PC-9 (cell line): ENCODE data around the gene KCNC1. TPM values are rescaled to one million over a fixed set of nuclear protein-coding genes. Genes with fewer than 3 reads are reported as not detected.

Source experiments
- BruUV-seq: library from RNA; stranded (reverse); fragments of 400-500 nt; replicated peaks from 2 replicates; lab custom pipeline; 2021; lab: Mats Ljungman, UMichigan
- CTCF ChIA-PET: fragments of 300-600 bp; sonication (Branson Sonifier 250); formaldehyde crosslinking; loops from one replicate; lab custom pipeline; 2022; ENCODE audit warnings: antibody characterized with exemption; lab: Charles Lee
- POLR2A ChIA-PET: fragments of 300-600 bp; sonication (Branson Sonifier 250); formaldehyde crosslinking; loops from one replicate; lab custom pipeline; 2022; ENCODE audit warnings: antibody characterized with exemption; ENCODE audit not compliant: unreplicated experiment; lab: Charles Lee
- DNase-seq, 2 experiments: peaks; one replicate each; pipeline versions ENCODE4 v3.0.0 to v3.0.0-alpha.2; 2015 to 2022; ENCODE audit warnings: mixed read lengths in 1 of 2
- H2AFZ ChIP-seq: fragments of 200-600 bp; sonication (generic); 2 replicates; pipeline ENCODE4 v1.8.1; 2017; ENCODE audit warnings: antibody characterized with exemption
- H3F3A ChIP-seq: fragments of 200-600 bp; sonication (generic); 2 replicates; pipeline ENCODE4 v1.8.1; 2017; ENCODE audit warnings: antibody characterized with exemption, mild to moderate bottlenecking, low read depth; ENCODE audit not compliant: insufficient read depth
- H3K27ac ChIP-seq: fragments of 200-600 bp; sonication (generic); 2 replicates; pipeline ENCODE4 v1.6.1; 2016; ENCODE audit warnings: mixed run types
- H3K27me3 ChIP-seq: fragments of 200-600 bp; sonication (generic); 2 replicates; pipeline ENCODE4 v1.6.1; 2016; ENCODE audit warnings: low read depth, mixed run types; ENCODE audit not compliant: insufficient read depth
- H3K36me3 ChIP-seq: fragments of 200-600 bp; sonication (generic); 2 replicates; pipeline ENCODE4 v1.6.1; 2016; ENCODE audit warnings: low read depth, mixed run types
- H3K4me1 ChIP-seq: fragments of 200-600 bp; sonication (generic); replicated peaks from 2 replicates; pipeline ENCODE4 v1.6.1; 2016; ENCODE audit warnings: mixed run types; ENCODE audit not compliant: insufficient read depth
- H3K4me2 ChIP-seq: fragments of 200-600 bp; sonication (generic); 2 replicates; pipeline ENCODE4 v1.6.1; 2017; ENCODE audit warnings: mixed run types
- H3K4me3 ChIP-seq: fragments of 200-600 bp; sonication (generic); 2 replicates; pipeline ENCODE4 v1.6.1; 2016; ENCODE audit warnings: mixed run types
- H3K79me2 ChIP-seq: fragments of 200-600 bp; sonication (generic); 2 replicates; pipeline ENCODE4 v1.6.1; 2017; ENCODE audit warnings: low read depth, mixed run types
- H3K9me2 ChIP-seq: fragments of 200-600 bp; sonication (generic); 2 replicates; pipeline ENCODE4 v1.8.1; 2017; ENCODE audit warnings: mild to moderate bottlenecking; ENCODE audit not compliant: insufficient read depth
- H3K9me3 ChIP-seq: fragments of 200-600 bp; sonication (generic); 2 replicates; pipeline ENCODE4 v1.8.1; 2016; ENCODE audit warnings: low read depth; ENCODE audit not compliant: insufficient read depth
- H4K20me1 ChIP-seq: fragments of 200-600 bp; sonication (generic); 2 replicates; pipeline ENCODE4 v1.8.1; 2017; ENCODE audit not compliant: insufficient read depth
- EZH2 ChIP-seq: fragments of 200-600 bp; sonication (generic); IDR thresholded peaks from 2 replicates; pipeline ENCODE4 v1.8.0; 2017; ENCODE audit warnings: antibody characterized with exemption, low read depth
- intact Hi-C: fragments of 100-400 bp; cut with micrococcal nuclease; formaldehyde crosslinking; loops from one replicate; pipeline ENCODE4 v1.10.0; 2022; ENCODE audit not compliant: unreplicated experiment
- total RNA-seq: library from RNA; stranded (reverse); gene quantifications from 2 replicates; pipeline ENCODE4 v1.2.3, GENCODE V29; 2021
- TF ChIP-seq, protein P1 (sequence below): fragments of 200-600 bp; sonication (generic); conservative IDR thresholded peaks from 2 replicates; pipeline ENCODE4 v1.6.1; 2017; ENCODE audit warnings: mixed run types, antibody characterized with exemption, mild to moderate bottlenecking, moderate library complexity

The KCNC1 gene
- total RNA-seq, 1 experiment from 2014 or later, result not detected

DNA sequence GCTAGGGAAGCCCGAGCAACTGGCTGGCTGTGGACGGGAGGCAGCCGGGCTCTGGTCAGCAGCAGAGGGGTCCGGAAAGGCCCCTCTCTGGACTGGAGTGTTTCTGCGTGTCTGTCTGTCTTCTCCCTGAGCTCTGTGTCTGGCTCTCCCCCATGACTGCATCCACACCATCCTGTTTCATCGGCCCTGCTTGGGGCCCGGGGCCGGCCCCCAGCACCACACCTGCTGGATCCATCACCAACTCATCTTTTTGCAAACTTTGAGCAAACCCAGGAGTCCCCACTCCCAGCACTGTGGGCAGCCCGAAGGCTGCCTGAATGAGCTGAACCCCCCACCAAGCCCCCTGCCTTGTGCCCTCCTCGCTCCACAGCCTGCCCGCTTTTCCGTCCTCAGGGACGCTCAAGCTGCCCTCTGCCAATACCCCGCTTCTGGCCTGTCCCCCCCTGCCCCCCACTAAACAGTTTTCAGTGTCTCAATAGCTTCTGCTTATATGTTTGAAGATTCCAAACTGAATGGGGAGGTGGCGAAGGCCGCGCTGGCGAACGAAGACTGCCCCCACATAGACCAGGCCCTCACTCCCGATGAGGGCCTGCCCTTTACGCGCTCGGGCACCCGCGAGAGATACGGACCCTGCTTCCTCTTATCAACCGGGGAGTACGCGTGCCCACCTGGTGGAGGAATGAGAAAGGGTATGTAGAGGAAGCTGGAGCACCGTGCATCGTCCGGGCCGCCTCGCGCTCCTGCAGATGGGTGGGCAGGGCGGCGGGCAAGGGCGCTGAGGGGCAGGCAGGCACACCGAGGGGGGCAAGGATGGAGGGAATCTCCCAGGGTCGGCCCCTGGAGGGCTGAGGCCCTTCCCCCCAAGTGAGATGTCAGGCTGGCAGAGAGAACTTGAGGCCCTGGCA lies 44.6 kb downstream of the KCNC1 start:
- ChIA-PET CTCF (no interaction called here), POLR2A (no interaction called here)
- H3K4me1 ChIP-seq, result no peaks in the 10 kb centered on the region
- H3K4me2 ChIP-seq, result no peak overlapping the region
- no peaks in the 10 kb centered on the region for H3K79me2 ChIP-seq
- H3K27ac ChIP-seq, result no peak overlapping the region
- no peaks in the 10 kb centered on the region for H4K20me1 ChIP-seq
- no TSS peak for BruUV-seq
- H3K9me2 ChIP-seq, result no peaks in the 10 kb centered on the region
- H2AFZ ChIP-seq, result no peak overlapping the region
- peaks cover 15% of the 10 kb centered on the region; the same call in 1 of the 2 replicates for H3K27me3 ChIP-seq
- H3K9me3 ChIP-seq, result no peaks in the 10 kb centered on the region
- no peaks in the 10 kb centered on the region for H3F3A ChIP-seq
- no peaks in the 10 kb centered on the region for H3K36me3 ChIP-seq
- H3K4me3 ChIP-seq, result no peak overlapping the region
- intact Hi-C loops, result no loop called here
- no peak for DNase-seq
- TF ChIP-seq, protein P1, sequence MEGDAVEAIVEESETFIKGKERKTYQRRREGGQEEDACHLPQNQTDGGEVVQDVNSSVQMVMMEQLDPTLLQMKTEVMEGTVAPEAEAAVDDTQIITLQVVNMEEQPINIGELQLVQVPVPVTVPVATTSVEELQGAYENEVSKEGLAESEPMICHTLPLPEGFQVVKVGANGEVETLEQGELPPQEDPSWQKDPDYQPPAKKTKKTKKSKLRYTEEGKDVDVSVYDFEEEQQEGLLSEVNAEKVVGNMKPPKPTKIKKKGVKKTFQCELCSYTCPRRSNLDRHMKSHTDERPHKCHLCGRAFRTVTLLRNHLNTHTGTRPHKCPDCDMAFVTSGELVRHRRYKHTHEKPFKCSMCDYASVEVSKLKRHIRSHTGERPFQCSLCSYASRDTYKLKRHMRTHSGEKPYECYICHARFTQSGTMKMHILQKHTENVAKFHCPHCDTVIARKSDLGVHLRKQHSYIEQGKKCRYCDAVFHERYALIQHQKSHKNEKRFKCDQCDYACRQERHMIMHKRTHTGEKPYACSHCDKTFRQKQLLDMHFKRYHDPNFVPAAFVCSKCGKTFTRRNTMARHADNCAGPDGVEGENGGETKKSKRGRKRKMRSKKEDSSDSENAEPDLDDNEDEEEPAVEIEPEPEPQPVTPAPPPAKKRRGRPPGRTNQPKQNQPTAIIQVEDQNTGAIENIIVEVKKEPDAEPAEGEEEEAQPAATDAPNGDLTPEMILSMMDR, result no peak
- no peak for TF ChIP-seq EZH2

DNA sequence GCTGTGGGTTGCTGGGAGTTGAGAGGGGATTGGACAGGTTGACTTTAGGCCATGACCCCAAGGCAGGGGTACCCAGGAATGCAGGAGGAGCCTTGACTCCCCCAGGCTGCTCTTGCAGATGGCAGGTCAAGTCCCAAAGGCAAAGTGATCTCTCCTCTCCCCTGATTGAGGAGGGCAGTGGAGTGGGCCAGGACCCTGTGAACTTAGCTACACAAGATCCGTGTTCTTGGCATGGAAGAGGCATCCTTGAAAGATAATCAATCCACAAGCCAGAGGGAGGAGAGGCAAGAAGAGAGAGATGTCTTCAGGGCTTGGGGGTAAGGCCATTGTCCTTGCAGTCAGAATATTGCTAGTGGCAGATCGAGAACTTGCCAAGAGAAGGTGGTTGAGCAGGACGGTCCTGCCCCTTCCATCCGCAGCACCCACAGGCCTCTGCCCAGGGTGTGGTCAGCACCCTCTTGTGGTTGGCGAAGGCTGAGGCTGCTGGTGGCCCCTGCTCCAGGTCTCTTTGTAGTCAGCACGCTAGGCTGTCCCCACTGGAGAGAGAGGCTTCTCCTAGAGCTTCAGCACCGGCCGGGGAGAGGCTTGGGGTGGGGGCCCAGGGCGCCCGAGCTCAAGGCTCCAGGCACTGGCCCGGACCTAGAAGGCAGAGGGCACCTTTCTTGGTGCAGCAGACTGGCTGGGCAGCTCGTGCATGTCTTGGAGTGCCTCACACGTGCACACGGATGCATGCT lies 45.4 kb downstream of the KCNC1 start:
- intact Hi-C loops, result no loop called here
- Histone ChIP-seq H3K9me2 (no peaks in the 10 kb centered on the region), H3K79me2 (no peaks in the 10 kb centered on the region), H3K36me3 (no peaks in the 10 kb centered on the region), H3K9me3 (no peaks in the 10 kb centered on the region), H3K27ac (no peak overlapping the region), H3K4me3 (no peak overlapping the region), H3K27me3 (0 out of 2 replicates have a peak, but pooled peaks cover 11% of the 10 kb centered on the region), H2AFZ (no peak overlapping the region), H4K20me1 (no peaks in the 10 kb centered on the region), H3K4me2 (no peak overlapping the region), H3K4me1 (no peaks in the 10 kb centered on the region), H3F3A (no peaks in the 10 kb centered on the region)
- no peak for DNase-seq
- BruUV-seq, result no TSS peak
- CTCF ChIA-PET, result no interaction called here
- POLR2A ChIA-PET, result no interaction called here
- TF ChIP-seq, protein P1, result no peak
- no peak for TF ChIP-seq EZH2

DNA sequence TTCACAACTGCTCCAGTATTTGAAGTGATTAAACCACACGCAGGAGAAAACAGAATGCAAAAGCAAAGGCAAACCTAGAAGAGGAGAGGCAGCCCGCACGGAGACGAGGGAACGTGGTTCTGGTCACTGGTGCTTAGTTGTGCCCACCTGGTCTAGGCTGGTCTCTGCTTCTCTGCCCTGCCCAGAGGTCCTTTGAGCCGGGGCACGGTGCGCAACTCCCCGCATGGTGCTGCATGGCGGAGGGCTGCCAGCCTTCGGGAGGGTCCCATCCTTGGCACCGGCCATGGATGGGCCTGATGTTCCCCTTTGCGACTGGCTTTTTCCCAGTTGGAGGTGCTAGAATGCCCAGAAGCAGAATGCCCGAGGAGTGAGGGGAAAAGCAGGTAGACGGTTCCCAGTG lies 46.1 kb downstream of the KCNC1 start:
- H2AFZ ChIP-seq, result no peak overlapping the region
- no peaks in the 10 kb centered on the region for H3K9me3 ChIP-seq
- no peak overlapping the region for H3K4me3 ChIP-seq
- DNase-seq, result no peak
- no peaks in the 10 kb centered on the region for H3K4me1 ChIP-seq
- H3K27ac ChIP-seq, result no peak overlapping the region
- no TSS peak for BruUV-seq
- H3K9me2 ChIP-seq, result no peaks in the 10 kb centered on the region
- no peaks in the 10 kb centered on the region for H3K79me2 ChIP-seq
- no peaks in the 10 kb centered on the region for H3F3A ChIP-seq
- H4K20me1 ChIP-seq, result no peaks in the 10 kb centered on the region
- TF ChIP-seq, protein P1, result no peak
- TF ChIP-seq EZH2, result no peak
- CTCF ChIA-PET, result no interaction called here
- intact Hi-C loops, result no loop called here
- H3K4me2 ChIP-seq, result no peak overlapping the region
- no peaks in the 10 kb centered on the region for H3K36me3 ChIP-seq
- POLR2A ChIA-PET, result no interaction called here
- 0 out of 2 replicates have a peak, but pooled peaks cover 11% of the 10 kb centered on the region for H3K27me3 ChIP-seq
